CD4-positive, alpha-beta T cell treated with Interferon gamma for 1 hour (primary cell): ENCODE measurements around the gene ZNF326.

ENCODE experiments used
- DNase-seq: peaks from one replicate; pipeline ENCODE4 v3.0.0-alpha.2; 2020

Gene ZNF326

GRCh38 chr1:90083995-90084394, 89.1 kb downstream of the ZNF326 start:
- no peak for DNase-seq
